Upper lobe of right lung (tissue), 1 donor: Measurements from ENCODE around the gene ARHGAP22. TPM values are rescaled to one million over a fixed set of nuclear protein-coding genes. Genes with fewer than 3 reads are reported as not detected.
A peak's percentile ranks its signal among the peaks of the same experiment; 100 is the strongest.

Experiments
- ATAC-seq: fragments of 200-7000 bp; cut with Tn5 transposase; one replicate; pipeline ENCODE4 v1.9.1; 2020; ENCODE audit warnings: mild to moderate bottlenecking, moderate library complexity
- DNase-seq: peaks from one replicate; pipeline ENCODE4 v3.0.0-alpha.2; 2020
- H3K27ac ChIP-seq: fragments of 200-600 bp; one replicate; pipeline ENCODE4 v1.8.0; 2022
- H3K27me3 ChIP-seq: fragments of 200-600 bp; one replicate; pipeline ENCODE4 v1.8.0; 2022; ENCODE audit warnings: mild to moderate bottlenecking
- H3K36me3 ChIP-seq: fragments of 200-600 bp; one replicate; pipeline ENCODE4 v1.8.0; 2022
- H3K4me1 ChIP-seq: fragments of 200-600 bp; one replicate; pipeline ENCODE4 v1.8.0; 2022
- H3K4me3 ChIP-seq: fragments of 200-600 bp; one replicate; pipeline ENCODE4 v1.8.0; 2022; ENCODE audit warnings: mild to moderate bottlenecking
- H3K9me3 ChIP-seq: fragments of 200-600 bp; one replicate; pipeline ENCODE4 v1.8.0; 2022
- intact Hi-C: fragments of 100-400 bp; cut with DNase I; formaldehyde crosslinking; loops from one replicate; pipeline ENCODE4 v1.11.0; 2022
- total RNA-seq: library from RNA; stranded (reverse); fragmentation: NEBNext Ultra II Directional; extraction: Animal tissue kit (Norgen Biotek cat#: 25700); gene quantifications from one replicate; pipeline ENCODE4 v1.2.1, GENCODE V29; 2021
- TF ChIP-seq, protein P1 (sequence below): fragments of 200-600 bp; IDR thresholded peaks from one replicate; pipeline ENCODE4 v1.8.0; 2022; ENCODE audit warnings: antibody characterized with exemption
- donor health status: DM: no; HTN: yes; CAD: no; lungs with severe emphysema.

ARHGAP22 gene
- total RNA-seq, 1 donor from 2014 or later = 6.8 TPM

DNA sequence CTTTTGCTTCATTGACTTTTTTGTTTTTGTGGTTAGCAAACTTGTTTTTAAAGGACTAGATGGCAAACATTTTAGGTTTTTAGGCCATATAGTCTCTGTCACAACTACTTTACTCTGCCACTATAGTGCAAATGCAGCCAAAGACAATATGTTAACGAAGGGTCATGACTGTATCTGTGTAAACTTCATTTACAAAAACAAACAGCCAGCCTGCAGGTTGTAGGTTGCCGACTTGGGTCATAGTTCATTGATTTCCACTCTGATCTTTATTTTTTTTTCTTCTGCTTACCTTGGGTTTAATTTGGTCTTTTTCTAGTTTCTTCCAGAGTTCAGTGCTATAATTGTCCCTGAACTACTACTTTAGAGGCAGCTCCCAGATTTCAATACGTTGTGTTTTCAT is 120.0 kb downstream of the ARHGAP22 start:
- DNase-seq (no peak), ATAC-seq (no peak)
- Histone ChIP-seq H3K9me3 (no peaks in the 10 kb centered on the region), H3K36me3 (no peaks in the 10 kb centered on the region), H3K27me3 (no peaks in the 10 kb centered on the region), H3K4me3 (no peak overlapping the region), H3K4me1 (no peaks in the 10 kb centered on the region), H3K27ac (no peak overlapping the region)
- intact Hi-C loops = no loop called here
- TF ChIP-seq, protein P1, sequence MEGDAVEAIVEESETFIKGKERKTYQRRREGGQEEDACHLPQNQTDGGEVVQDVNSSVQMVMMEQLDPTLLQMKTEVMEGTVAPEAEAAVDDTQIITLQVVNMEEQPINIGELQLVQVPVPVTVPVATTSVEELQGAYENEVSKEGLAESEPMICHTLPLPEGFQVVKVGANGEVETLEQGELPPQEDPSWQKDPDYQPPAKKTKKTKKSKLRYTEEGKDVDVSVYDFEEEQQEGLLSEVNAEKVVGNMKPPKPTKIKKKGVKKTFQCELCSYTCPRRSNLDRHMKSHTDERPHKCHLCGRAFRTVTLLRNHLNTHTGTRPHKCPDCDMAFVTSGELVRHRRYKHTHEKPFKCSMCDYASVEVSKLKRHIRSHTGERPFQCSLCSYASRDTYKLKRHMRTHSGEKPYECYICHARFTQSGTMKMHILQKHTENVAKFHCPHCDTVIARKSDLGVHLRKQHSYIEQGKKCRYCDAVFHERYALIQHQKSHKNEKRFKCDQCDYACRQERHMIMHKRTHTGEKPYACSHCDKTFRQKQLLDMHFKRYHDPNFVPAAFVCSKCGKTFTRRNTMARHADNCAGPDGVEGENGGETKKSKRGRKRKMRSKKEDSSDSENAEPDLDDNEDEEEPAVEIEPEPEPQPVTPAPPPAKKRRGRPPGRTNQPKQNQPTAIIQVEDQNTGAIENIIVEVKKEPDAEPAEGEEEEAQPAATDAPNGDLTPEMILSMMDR = no peak

DNA sequence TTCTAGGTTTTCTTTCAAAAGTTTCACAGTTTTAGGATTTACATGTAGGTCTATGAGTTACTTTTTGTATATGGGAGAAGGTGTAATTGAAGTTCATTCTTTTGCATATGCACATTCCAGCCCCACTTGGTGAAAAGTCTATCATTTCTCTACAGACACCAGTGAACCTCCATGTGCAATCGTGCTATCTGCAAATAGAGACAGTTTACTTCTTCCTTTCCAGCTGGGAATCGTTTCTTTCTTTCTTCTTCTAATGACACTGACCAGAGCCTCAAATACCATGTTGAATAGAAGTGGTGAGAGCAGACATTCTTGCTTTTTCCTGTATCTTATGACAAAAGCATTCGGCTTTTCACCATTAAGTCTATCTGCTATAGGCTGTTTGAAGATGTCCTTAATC is 122.7 kb downstream of the ARHGAP22 start:
- intact Hi-C loops = no loop called here
- H3K9me3 ChIP-seq = no peaks in the 10 kb centered on the region
- no peak for DNase-seq

DNA sequence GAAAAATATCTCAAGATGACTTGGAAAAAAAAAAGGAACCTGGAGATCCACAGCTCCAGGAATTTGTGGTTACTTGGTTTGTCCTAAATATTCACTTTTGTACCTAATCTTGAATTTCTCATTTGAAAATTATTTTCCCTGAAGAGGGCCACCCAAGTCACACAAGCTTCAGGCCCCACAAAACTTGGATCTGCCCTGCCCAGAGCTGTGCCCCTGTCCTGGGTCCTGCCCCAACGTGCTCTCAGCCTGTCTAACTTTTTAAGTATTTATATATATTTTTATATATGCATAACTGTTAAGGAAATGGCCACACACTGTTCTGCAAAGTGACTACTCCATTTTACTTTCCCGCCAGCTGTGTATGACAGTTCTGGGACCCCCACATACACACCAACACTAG is 123.5 kb downstream of the ARHGAP22 start:
- ATAC-seq (no peak), DNase-seq (no peak)
- no peaks in the 10 kb centered on the region for H3K27me3 ChIP-seq
- H3K36me3 ChIP-seq = no peaks in the 10 kb centered on the region
- H3K9me3 ChIP-seq = no peaks in the 10 kb centered on the region
- TF ChIP-seq, protein P1 = no peak
- intact Hi-C loops = no loop called here
- H3K27ac ChIP-seq = no peak overlapping the region
- no peaks in the 10 kb centered on the region for H3K4me1 ChIP-seq
- no peak overlapping the region for H3K4me3 ChIP-seq

More for the DNA sequence above, 122.7 kb downstream of the ARHGAP22 start:
- Histone ChIP-seq H3K4me1 (no peaks in the 10 kb centered on the region), H3K4me3 (no peak overlapping the region), H3K36me3 (no peaks in the 10 kb centered on the region), H3K27ac (no peak overlapping the region), H3K27me3 (no peaks in the 10 kb centered on the region)
- TF ChIP-seq, protein P1 = no peak
- ATAC-seq = no peak

DNA sequence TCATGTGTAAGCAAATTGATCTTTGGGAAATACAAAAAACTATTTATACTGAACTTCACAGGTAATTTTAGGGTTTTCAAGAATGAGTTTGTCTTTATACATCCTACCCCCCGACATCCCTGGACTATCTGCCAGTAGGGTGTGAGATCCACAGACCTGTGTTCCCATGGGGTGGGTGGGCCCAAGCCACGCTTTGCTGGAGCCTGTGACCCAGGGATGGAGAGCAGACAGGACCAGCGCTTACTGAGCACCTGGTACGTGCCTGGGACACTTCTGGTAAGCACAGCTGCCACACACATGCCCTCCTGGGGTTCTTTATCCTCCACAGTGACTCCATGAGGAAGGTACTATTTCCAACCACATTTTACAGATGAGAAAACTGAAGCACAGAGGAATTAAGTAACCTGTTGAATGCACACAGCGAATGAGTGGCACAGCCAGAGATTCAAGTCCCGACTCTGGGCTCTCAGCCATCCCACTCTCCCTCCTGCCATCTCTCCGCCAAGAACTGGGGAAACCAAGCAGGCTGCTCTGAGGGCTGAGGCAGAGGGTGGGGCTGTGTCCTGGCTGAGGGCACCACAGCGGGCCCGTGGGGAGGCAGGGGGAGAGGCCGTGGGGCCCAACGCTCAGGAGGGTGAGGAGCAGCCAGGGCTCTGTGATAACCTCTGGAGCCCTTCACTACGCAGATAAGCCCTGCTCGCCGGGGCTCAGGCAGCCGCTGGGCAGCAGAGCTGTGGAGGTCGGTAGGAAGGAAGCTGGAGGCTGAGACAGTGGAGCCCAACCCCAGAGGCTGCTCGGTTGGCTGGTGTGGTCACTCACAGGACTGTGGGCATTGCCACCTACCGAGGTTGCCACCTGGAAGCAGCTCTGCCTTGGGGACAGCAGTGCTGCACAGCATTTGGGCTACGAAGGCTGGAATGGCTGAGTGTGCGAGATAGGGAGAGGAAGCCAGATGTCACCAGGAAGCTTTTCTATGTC is 124.2 kb downstream of the ARHGAP22 start:
- ATAC-seq = peak; percentile 63
- Histone ChIP-seq H3K36me3 (no peaks in the 10 kb centered on the region), H3K9me3 (no peaks in the 10 kb centered on the region), H3K27ac (no peak overlapping the region), H3K27me3 (no peaks in the 10 kb centered on the region), H3K4me3 (no peak overlapping the region), H3K4me1 (no peaks in the 10 kb centered on the region)
- peak; percentile 60 for DNase-seq
- TF ChIP-seq, protein P1 = no peak
- intact Hi-C loops = no loop called here

DNA sequence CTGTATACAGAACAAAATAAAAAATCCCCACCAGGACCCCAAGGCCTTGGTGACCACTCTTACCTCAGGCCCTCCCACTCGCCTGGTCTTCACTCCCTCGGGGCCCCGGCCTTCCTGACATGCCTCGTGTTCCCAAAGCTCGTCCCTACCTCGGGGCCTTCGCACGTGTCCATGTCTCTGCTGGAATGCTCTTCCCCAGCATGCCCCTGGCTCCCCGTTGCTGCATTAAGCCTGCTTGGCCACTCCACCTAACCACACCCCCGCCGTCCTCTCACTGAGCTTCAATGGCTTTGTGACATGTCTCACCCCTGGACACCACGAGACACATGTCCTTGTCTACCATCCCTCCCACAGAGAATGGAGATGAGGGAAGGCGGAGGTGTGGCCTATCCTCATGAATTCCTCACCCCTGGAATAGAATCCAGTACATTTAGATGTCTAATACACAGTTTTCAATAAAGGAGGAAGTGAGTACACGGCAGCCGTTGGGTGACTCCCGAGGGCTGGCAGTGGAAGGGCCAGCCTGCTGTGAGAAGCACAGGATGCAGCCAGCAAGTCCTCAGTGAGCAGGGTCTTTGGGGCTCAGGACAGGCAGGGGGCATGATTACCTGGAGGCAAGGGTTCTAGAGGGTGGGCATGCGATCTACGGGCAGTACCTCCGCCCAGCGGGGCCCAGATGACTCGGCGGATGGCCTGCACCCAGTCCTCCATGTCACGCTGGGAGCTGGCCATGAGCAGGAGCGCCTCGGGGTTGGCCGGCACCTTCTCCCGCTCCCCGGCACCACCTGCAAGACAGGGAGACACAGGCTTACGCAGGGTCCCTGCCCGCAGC is 125.7 kb downstream of the ARHGAP22 start:
- Histone ChIP-seq H3K27ac (no peak overlapping the region), H3K4me3 (no peak overlapping the region), H3K4me1 (no peaks in the 10 kb centered on the region), H3K27me3 (no peaks in the 10 kb centered on the region), H3K9me3 (no peaks in the 10 kb centered on the region), H3K36me3 (no peaks in the 10 kb centered on the region)
- DNase-seq (peak; percentile 45), ATAC-seq (no peak)
- intact Hi-C loops = no loop called here
- TF ChIP-seq, protein P1 = no peak
